Calu3 (cell line): ENCODE measurements around the gene AREL1. TPM values are rescaled to one million over a fixed set of nuclear protein-coding genes. Genes with fewer than 3 reads are reported as not detected.
A peak's percentile ranks its signal among the peaks of the same experiment; 100 is the strongest.

Source experiments
- BruUV-seq: library from RNA; stranded (reverse); fragments of 400-500 nt; replicated peaks from 2 replicates; lab custom pipeline; 2021; lab: Mats Ljungman, UMichigan
- CTCF ChIA-PET: fragments of 300-600 bp; sonication (Branson Sonifier 250); formaldehyde crosslinking; loops from one replicate; lab custom pipeline; 2022; ENCODE audit warnings: antibody characterized with exemption; lab: Charles Lee
- DNase-seq: peaks from one replicate; pipeline ENCODE4 v3.0.0; 2022
- H3K27ac Mint-ChIP-seq: one replicate; pipeline ENCODE4 v1.8.0; 2022; ENCODE audit warnings: mixed read lengths; ENCODE audit not compliant: unreplicated experiment
- H3K27me3 Mint-ChIP-seq: one replicate; pipeline ENCODE4 v1.8.0; 2022; ENCODE audit warnings: mixed read lengths; ENCODE audit not compliant: unreplicated experiment
- H3K36me3 Mint-ChIP-seq: one replicate; pipeline ENCODE4 v1.8.0; 2022; ENCODE audit warnings: mild to moderate bottlenecking, moderate library complexity, mixed read lengths; ENCODE audit not compliant: insufficient read depth, unreplicated experiment
- H3K4me1 Mint-ChIP-seq: one replicate; pipeline ENCODE4 v1.8.0; 2022; ENCODE audit warnings: mild to moderate bottlenecking, low read depth, mixed read lengths; ENCODE audit not compliant: unreplicated experiment
- H3K4me3 Mint-ChIP-seq: one replicate; pipeline ENCODE4 v1.8.0; 2022; ENCODE audit warnings: mild to moderate bottlenecking, low read depth, moderate library complexity, mixed read lengths; ENCODE audit not compliant: unreplicated experiment
- H3K9me3 Mint-ChIP-seq: one replicate; pipeline ENCODE4 v1.8.0; 2022; ENCODE audit warnings: low read depth, mixed read lengths; ENCODE audit not compliant: unreplicated experiment
- intact Hi-C: fragments of 100-400 bp; cut with micrococcal nuclease; formaldehyde crosslinking; loops from one replicate; pipeline ENCODE4 v1.10.0; 2022; ENCODE audit not compliant: unreplicated experiment
- total RNA-seq: library from RNA; stranded (reverse); gene quantifications from 2 replicates; pipeline ENCODE4 v1.2.3, GENCODE V29; 2022
- TF ChIP-seq, protein P1 (sequence below): fragments of 200-600 bp; IDR thresholded peaks from one replicate; pipeline ENCODE4 v1.8.0; 2022; ENCODE audit warnings: antibody characterized with exemption; ENCODE audit not compliant: unreplicated experiment

Gene AREL1
- total RNA-seq, 1 experiment from 2014 or later = 31.9 TPM

DNA sequence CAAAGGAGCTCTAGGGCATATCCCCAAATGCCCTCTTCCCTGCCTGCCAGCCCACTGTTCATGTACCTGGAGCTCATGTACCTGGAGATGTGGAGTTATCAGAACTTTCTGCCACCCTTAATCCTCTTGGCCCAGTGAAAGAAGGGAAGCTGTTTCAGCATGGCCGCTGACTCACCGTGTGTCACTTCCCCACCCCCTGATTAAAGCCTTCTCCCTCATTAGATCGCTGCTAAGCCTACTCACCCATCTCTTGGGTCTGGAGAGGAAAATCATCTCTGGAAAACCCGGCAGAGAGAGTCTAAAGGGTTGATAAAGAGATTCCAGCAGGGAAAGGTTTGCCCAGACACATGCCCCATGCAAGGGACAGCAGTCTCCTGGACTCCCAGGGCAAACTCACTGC, 96.4 kb downstream of the AREL1 start:
- Mint-ChIP-seq H3K27me3 (no peaks in the 10 kb centered on the region), H3K36me3 (peaks cover 27% of the 10 kb centered on the region), H3K27ac (peak overlapping the region; percentile 57), H3K9me3 (peaks cover 2% of the 10 kb centered on the region), H3K4me1 (peaks cover 78% of the 10 kb centered on the region), H3K4me3 (peak overlapping the region; percentile 9)
- CTCF ChIA-PET = interaction anchor here (0.9 to 1.6 kb wide), 3 partner anchors 21 to 244 kb away, joined by 3 to 7 read pairs (median 3); no protein-coding TSS in a partner anchor
- intact Hi-C loops = loop anchor here (5.0 to 10.0 kb wide), 2 partner anchors 98 to 124 kb away; partner anchors contain the start of genes AREL1, FCF1, ISCA2 and NPC2
- TF ChIP-seq, protein P1, sequence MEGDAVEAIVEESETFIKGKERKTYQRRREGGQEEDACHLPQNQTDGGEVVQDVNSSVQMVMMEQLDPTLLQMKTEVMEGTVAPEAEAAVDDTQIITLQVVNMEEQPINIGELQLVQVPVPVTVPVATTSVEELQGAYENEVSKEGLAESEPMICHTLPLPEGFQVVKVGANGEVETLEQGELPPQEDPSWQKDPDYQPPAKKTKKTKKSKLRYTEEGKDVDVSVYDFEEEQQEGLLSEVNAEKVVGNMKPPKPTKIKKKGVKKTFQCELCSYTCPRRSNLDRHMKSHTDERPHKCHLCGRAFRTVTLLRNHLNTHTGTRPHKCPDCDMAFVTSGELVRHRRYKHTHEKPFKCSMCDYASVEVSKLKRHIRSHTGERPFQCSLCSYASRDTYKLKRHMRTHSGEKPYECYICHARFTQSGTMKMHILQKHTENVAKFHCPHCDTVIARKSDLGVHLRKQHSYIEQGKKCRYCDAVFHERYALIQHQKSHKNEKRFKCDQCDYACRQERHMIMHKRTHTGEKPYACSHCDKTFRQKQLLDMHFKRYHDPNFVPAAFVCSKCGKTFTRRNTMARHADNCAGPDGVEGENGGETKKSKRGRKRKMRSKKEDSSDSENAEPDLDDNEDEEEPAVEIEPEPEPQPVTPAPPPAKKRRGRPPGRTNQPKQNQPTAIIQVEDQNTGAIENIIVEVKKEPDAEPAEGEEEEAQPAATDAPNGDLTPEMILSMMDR = no peak
- DNase-seq = peak; percentile 45
- no TSS peak for BruUV-seq

- Mint-ChIP-seq H3K4me1 (peaks cover 70% of the 10 kb centered on the region), H3K27ac (peak overlapping the region; percentile 57), H3K4me3 (no peak overlapping the region), H3K36me3 (peaks cover 26% of the 10 kb centered on the region), H3K9me3 (peaks cover 2% of the 10 kb centered on the region), H3K27me3 (no peaks in the 10 kb centered on the region)
- TF ChIP-seq, protein P1 = no peak
- no peak for DNase-seq
- no TSS peak for BruUV-seq
- CTCF ChIA-PET = interaction anchor here (0.6 to 1.6 kb wide), 3 partner anchors 22 to 62 kb away, joined by 3 to 7 read pairs (median 4); no protein-coding TSS in a partner anchor
- intact Hi-C loops = loop anchor here (5.0 to 10.0 kb wide), 2 partner anchors 99 to 123 kb away; partner anchors contain the start of genes AREL1, FCF1, ISCA2 and NPC2
Measured at GRCh38 chr14:74615735-74616134, 97.1 kb downstream of the AREL1 start.

DNA sequence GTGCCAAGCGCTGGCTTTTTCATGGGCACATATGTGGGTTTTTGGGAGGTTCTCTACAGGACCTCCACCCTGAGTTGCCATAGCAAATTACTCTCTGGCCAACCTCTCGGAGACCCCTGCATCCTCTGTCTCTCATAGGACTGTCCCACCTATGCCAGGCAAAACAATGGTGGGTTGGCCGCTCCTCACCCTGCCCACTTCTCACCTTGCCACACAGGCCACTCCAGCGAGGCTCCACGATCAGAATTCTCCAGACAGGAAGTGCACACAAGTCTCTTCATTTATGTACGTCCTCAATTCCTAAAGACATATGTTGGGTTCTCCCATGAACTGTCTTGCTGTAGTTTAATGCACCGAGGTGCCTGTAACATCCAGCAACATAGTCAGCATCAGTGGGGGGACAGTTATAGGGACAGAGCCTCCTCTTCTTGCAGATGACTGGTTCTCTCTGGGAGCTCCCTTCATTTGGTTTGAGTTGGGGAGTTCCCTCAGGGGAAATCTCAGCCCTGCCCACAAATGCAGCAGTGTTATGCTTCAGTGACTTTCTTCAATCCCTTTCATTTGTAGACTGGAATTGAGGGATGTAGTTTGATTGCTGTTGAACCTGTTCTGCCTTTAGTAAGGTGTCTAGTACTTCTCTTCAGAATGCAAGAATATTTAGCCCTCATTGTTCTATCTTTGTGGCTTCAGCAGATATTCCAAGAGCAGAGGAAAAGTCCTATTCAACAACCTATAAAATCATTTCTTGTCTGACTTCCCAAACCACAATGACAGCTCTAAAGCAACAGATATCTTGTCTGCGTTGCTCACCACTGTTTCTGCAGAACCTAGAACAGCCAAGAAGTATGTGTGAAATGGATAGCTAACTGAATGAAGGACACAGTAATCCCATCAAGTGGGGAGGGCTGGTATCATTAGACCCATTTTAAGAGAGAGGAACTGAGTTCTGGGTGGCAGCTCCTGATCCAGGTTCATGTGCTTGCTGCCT, 98.1 kb downstream of the AREL1 start:
- peaks cover 64% of the 10 kb centered on the region for H3K4me1 Mint-ChIP-seq
- H3K9me3 Mint-ChIP-seq = peaks cover 2% of the 10 kb centered on the region
- H3K4me3 Mint-ChIP-seq = no peak overlapping the region
- no peaks in the 10 kb centered on the region for H3K27me3 Mint-ChIP-seq
- TF ChIP-seq, protein P1 = no peak
- CTCF ChIA-PET = interaction anchor here (0.6 kb wide), 1 partner anchor 61 kb away, joined by 4 read pairs; no protein-coding TSS in a partner anchor
- BruUV-seq = no TSS peak
- intact Hi-C loops = loop anchor here (5.0 to 10.0 kb wide), 2 partner anchors 100 to 123 kb away; partner anchors contain the start of genes AREL1, FCF1, ISCA2 and NPC2
- peaks cover 29% of the 10 kb centered on the region for H3K36me3 Mint-ChIP-seq
- DNase-seq = no peak
- H3K27ac Mint-ChIP-seq = no peak overlapping the region

GRCh38 chr14:74613211-74613914, 99.5 kb downstream of the AREL1 start:
- H3K4me3 Mint-ChIP-seq = peak overlapping the region; percentile 74
- BruUV-seq = no TSS peak
- H3K4me1 Mint-ChIP-seq = peaks cover 58% of the 10 kb centered on the region
- no peaks in the 10 kb centered on the region for H3K27me3 Mint-ChIP-seq
- intact Hi-C loops = loop anchor here (10.0 kb wide), 1 partner anchor 101 kb away; the partner anchor contains the start of genes AREL1 and FCF1
- TF ChIP-seq, protein P1 = no peak
- no peak for DNase-seq
- peak overlapping the region; percentile 44 for H3K27ac Mint-ChIP-seq
- CTCF ChIA-PET = interaction anchor here (0.5 kb wide), 1 partner anchor 14 kb away, joined by 3 read pairs; no protein-coding TSS in a partner anchor
- peaks cover 29% of the 10 kb centered on the region for H3K36me3 Mint-ChIP-seq
- peaks cover 2% of the 10 kb centered on the region for H3K9me3 Mint-ChIP-seq
